Measurements from ENCODE around the gene OOSP4A.
"Not testable (repeated sequence)": the region's sequence is repeated elsewhere in the genome, so short reads cannot be mapped to it uniquely, and the experiment has no call there.

The OOSP4A gene

DNA sequence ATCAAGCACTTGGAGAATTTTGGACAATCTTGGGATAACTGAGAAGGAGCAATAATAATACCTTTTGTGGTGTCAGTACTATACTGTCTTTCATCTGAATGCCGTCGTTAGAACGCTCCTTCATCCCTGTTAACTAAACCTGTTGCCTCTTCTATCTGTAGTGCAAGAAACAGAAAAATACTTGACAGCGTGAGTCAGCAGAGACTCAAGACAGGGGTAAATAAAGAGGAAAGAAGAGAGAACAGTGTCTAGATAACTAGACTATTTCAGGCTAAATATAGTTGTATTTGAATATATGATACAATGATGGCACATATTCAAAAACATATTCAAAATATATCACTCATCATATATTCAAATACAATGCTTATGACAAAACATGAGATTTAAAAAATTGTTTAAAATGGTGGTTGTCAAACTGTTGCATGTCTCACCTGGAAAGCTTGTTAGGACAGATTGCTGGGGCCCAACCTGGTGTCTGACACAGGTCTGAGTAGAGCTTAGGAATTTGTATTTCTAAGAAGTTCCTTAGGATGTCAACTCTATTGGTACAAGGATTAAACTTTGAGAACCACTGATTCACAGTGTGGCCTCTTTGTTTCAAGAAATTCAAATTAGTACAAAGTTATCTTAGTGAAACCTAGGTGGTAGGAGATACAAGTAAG is 17.4 kb downstream of the OOSP4A start:
- DNase-seq = no peak

DNA sequence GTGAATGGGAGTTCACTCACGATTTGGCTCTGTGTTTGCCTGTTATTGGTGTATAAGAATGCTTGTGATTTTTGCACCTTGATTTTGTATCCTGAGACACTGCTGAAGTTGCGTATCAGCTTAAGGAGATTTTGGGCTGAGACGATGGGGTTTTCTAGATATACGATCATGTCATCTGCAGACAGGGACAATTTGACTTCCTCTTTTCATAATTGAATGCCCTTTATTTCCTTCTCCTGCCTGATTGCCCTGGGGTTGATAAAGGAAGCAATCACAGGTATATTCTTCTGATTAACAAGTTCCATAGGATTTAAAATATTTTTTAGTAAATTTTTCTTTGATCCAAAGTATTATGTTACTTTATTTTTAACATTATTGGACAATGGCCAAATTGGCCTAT is 18.2 kb downstream of the OOSP4A start:
- not testable (repeated sequence) for DNase-seq

DNA sequence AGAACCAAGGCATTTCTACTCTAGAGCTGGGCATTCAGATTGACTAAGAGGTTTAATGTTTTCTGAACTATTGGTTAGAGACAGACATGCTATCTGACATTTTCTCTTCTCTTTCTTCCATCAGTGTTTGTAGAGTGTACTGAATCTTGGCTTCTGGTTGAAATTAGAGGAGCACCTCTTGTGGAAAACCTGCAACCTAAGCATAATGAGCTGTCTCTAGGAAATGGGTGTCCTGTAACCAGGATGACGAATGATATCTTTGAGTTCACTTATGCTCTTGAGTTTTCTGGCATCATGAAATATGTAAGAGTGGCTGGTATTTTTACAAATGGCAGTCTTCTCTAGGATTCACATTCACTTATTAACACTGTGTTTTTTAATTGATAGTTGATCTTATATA is 19.4 kb downstream of the OOSP4A start:
- no peak for DNase-seq

DNA sequence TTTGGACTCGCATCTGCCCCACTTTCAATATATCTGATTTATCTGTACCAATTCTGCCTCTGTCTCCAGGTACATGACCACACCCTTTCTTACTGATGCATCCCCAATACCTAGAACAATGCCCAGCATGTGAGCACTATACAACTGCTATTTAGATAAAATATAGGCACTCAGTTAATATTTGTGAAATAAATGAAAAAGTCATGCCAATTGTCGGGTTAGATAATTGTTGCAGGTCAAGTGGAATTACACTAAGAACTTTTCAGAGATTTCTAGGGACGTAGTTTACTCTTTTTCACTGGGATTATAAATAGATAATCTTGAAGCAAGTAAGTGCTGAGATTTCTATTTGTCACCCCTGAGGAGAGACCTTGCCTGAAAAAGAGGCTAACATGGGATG is 20.5 kb downstream of the OOSP4A start:
- DNase-seq = no peak

DNA sequence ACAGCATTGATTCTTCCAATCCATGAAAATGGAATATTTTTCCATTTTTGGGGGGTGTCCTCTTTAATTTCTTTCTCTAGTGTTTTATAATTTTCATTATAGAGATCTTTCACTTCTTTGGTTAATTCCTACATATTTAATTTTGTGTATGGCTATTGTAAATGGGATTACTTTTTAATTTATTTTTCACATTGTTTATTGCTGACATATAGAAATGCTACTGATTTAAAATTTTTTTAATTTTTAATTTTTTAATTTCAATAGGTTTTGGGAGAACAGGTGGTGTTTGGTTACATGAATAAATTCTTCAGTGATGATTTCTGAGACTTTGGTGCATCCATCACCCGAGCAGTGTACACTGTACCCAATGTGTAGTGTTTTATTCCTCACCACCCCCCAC is 26.6 kb downstream of the OOSP4A start:
- no peak for DNase-seq

DNA sequence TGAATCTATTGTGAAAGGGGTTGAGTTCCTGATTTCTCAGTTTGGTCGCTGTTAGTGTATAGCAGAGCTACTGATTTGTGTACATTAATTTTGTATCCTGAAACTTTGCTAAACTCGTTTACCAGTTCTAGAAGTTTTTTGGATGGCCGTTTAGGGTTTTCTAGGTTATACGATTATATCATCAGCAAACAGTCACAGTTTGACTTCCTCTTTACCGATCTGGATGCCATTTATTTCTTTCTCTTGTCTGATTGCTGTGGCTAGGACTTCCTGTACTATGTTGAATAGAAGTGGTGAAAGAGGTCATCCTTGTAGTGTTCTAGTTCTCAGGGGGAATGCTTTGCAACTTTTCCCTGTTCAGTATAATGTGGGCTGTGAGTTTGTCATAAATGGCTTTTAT is 28.6 kb downstream of the OOSP4A start:
- DNase-seq = no peak

DNA sequence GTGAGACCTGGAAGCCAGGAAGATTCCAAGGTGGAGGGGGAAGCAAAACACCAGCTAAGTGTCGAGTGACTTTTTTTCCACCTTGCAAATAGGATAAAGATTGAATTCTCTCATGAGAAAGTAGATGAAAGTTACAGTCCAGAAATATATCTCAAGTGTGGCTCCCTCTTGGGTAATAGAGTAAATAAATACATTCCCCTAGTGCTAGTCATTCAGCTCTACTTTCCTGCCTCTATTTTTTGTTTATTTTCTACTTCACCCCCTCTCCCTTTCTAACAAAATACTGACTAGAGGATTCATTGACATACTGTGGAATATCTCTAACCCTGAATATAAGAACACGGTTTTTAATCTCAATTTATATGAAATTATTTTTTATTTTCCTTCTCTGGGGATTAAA is 34.0 kb downstream of the OOSP4A start:
- DNase-seq = no peak

DNA sequence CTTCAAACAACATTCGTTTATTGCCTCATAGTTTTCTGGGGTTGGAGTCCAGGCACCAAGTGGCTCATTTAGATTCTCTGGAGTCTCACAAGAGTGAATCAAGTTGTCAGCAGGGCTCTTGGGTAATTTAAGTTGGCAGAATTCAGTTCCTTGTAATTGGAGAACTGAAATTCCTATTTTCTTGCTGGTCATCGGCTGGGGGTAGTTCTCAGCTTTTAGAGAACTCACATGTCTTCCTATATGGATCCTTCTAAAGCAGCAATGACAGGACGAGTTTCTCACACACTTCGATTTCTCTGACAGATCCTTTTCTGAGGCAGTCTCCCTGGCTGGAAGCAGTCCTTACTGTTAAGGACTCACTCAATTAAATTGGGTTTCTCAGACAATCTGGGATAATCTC is 35.9 kb downstream of the OOSP4A start:
- no peak for DNase-seq

DNA sequence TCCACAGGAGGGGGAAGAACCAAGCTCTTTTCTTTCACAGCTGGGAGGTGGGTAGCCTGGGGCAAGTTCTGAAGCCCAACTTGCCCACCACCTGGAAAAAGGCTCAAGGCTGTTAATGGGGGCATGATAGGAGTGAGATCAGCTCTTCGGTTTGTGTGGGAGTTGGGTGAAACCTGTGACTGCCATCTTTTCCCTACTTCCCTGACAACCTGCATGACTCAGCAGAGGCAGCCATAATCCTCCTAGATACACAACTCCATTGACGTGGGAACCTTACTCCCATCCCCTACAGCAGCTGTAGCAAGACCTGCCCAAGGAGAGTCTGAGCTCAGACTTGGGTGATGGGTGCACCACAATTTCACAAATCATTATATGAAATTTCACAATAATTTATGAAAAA is 39.9 kb downstream of the OOSP4A start:
- no peak for DNase-seq

DNA sequence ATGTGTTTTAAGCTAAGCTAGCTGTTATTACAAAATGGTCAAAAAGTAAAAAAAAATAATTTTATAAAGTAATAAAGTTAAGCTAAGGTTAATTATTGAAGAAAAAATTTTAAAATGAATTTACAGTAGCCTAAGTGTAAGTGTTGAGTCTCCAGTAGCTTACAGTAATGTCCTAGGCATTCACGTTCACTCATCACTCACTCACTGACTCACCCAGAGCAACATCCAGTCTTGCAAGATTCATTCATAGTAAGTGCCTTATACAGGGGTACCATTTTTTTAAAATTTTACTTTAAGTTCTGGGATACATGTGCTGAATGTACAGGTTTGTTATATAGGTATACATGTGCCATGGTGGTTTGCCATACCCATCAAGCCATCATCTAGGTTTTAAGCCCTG is 41.5 kb downstream of the OOSP4A start:
- no peak for DNase-seq

DNA sequence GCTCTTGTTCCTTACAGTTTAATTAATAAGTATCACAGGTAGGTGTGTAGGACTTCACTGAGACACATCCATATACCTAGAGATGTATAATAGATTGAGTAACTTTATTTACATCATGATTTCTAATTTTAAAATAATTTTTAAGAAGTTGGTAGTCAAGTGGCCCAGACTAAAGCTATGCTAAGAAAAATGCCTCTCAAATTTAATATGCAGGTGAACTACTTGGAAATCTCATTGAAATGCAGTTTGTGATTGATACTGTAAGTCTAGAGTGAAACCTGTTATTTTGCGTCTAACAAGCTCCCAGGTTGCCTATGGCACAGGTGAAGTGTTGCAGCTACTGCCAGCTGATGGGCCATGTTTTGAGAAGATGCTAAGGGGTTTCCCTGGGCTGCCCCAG is 53.0 kb downstream of the OOSP4A start, which contains the start of gene OOSP4B:
Gene OOSP4B (plus strand): TSS at position 301 of the 400 bp plus-strand sequence.
- no peak for DNase-seq

DNA sequence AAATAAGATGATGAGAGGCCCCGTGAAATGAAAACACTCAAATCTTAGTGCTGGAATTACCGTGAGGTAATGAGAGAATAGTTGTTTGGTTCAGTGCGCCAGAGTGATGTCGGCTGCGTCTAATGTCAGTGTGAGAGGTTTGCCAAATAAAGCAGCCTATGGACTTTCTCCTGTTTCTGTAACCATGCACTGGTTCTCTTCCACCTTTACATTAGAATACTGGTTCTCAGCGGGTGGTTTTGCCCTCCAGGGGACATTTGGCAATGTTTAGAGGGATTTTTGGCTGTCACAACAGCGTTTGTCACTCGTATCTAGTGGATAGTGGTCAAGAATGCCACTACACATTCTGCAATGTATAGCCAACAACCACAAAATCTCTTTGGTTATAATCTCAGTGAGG is 54.2 kb downstream of the OOSP4A start:
- no peak for DNase-seq

Measured in hippocampal formation (tissue), 2 donors.